Bladder microvascular endothelial cell (primary cell): Measurements from ENCODE around the gene MED7. TPM values are rescaled to one million over a fixed set of nuclear protein-coding genes. Genes with fewer than 3 reads are reported as not detected.

Source experiments
- total RNA-seq: library from RNA; depleted of rRNA; stranded (reverse); fragments of >200 nt; gene quantifications from 2 replicates; pipeline ENCODE4 v1.2.3, GENCODE V29; 2014

The MED7 gene
- 5.0 and 6.2 TPM in 2 replicates for total RNA-seq

GRCh38 chr5:157142317-157143126, at the start of gene MED7:
TSS of gene MED7 (minus strand) at chr5:157142865. CDS start at chr5:157139431, 3,434 bp downstream.

GRCh38 chr5:157180374-157181264, 38.0 kb upstream of the MED7 start, which contains the start of gene ITK:
TSS of gene ITK (plus strand) at chr5:157180840. CDS start at chr5:157180978, 138 bp downstream.

GRCh38 chr5:157166214-157167213, 23.8 kb upstream of the MED7 start, which contains the start of gene GARIN3:
TSS of gene GARIN3 (minus strand) at chr5:157166264. CDS start at chr5:157166168, 96 bp downstream.

GRCh38 chr5:157108976-157109375, 33.7 kb downstream of the MED7 start, which contains the start of gene HAVCR2:
TSS of gene HAVCR2 (minus strand) at chr5:157109044. CDS start at chr5:157108983, 61 bp downstream.

Other genes with a start within 250 kb of the MED7 start
- gene TIMD4, start 179.6 kb downstream of the MED7 start, total RNA-seq = not detected in 2 replicates
- not detected in 2 replicates for gene HAVCR1, start 83.7 kb downstream of the MED7 start, total RNA-seq
- gene HAVCR2, start 33.8 kb downstream of the MED7 start, total RNA-seq = 0.06 TPM in 1 of 2 replicates, not detected in the other
- gene GARIN3, start 23.4 kb upstream of the MED7 start, total RNA-seq = not detected in 2 replicates
- gene ITK, start 38.0 kb upstream of the MED7 start, total RNA-seq = not detected in 2 replicates
- 9.4 and 30.6 TPM in 2 replicates for gene CYFIP2, start 123.3 kb upstream of the MED7 start, total RNA-seq